GM15510 (cell line): ENCODE results near the gene CX3CL1.

Source experiments
- POLR2A ChIP-seq: IDR thresholded peaks from 3 replicates; pipeline ENCODE4 v1.6.1; 2011; ENCODE audit warnings: borderline replicate concordance; ENCODE audit not compliant: insufficient read length; ENCODE audit errors: extremely low read depth

The CX3CL1 gene

DNA sequence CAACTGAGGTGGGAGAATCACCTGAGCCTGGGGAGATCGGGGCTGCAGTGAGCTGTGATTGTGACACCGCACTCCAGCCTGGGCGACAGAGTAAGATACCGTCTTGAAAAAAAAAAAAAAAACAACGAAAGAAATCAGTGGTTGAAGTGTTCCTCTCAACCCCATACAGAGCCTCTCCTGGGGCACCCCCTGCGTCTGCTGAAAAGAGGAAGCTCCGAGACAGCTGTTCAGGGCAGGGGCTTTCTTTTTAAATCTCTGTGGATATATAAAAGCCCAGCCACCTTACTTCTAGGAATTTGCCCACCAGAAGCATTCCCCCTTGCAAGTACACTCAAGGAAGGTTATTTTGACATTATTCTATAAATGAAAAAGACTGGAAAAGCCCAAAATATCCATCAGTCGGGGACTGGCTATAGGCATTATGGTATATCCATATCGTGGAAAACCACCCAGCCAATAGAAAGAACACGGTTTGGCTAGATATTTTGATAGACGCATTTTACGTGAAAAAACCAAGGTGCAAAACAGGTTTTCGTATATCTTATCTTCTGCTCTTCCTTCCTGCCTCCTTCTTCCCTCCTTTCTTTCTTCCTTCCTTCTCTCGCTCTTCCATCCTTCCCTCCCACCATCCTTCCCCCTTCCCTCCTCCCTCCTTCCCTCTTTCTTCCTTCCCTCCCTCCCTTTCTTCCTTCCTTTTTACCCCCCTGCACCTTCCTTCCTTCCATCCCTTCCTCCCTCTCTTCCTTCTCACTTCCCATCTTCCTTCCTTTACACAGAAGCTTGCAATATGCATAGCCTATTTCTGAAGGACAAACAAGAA lies 22.9 kb upstream of the CX3CL1 start:
- no peak for TF ChIP-seq POLR2A

GRCh38 chr16:57352636-57353047 lies 19.6 kb upstream of the CX3CL1 start:
- no peak for TF ChIP-seq POLR2A

DNA sequence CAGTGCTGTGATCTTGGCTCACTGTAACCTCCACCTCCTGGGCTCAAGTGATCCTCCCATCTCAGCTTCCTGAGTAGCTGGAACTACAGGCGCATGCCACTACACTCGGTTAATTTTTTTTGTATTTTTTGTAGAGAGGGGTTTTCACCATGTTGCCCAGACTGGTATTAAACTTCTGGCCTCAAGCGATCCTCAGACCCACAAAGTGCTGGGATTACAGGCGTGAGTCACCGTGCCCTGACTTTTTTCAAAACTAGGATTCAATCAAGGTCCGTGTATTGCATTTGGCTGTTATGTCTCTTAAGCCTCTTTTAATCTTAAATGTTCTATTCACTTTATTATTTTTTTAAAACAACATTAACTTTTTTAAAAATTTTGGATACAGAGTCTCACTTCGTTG lies 18.0 kb upstream of the CX3CL1 start:
- no peak for TF ChIP-seq POLR2A

GRCh38 chr16:57355898-57356414 lies 16.3 kb upstream of the CX3CL1 start:
- TF ChIP-seq POLR2A: no peak

DNA sequence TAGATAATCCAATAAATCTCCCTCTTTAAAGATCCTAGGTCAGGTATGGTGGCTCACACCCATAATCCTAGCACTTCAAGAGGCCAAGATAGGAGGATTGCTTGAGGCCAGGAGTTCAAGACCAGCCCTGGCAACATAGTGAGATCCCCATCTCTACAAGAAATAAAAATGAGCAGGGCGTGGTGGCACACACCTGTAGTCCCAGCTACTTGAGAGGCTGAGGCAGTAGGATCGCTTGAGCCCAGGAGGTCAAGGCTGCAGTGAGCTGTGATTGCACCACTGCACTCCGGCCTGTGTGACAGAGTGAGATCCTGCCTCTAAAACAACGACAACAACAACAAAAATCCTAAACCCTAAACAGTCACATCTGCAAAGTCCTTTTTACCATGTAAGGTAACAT lies 15.7 kb upstream of the CX3CL1 start:
- TF ChIP-seq POLR2A: no peak

DNA sequence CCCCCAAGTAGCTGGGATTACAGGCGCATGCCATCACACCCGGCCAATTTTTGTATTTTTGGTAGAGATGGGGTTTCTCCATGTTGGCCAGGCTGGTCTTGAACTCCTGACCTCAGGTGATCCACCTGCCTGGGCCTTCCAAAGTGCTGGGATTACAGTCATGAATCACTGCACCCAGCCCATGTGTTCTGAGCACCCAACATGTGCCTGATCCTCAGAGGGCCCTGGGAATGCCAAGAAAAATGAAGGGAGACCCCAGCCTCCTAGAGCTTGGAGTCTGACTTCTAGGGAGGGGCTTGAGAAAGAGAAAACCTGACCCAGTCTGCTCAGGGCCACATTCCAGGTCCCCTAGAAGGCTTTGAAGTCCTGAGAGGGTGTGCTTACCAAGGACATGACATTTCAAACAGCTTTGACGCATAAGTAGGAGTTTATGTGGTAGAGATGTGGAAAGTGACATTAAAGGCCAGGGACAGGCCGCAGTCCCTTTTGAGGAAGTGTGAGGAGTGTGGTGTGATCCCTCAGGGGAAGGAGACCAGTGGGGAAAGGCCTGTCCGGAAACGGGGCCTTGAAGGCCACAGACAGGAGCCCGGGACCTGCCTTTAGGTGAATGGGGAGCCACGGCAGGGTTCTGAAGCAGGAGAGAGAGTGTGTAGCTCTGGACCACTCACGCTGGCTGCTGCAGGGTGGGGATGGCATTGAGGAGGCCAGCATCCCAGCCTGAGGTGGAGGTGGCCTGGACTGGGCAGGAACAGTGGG lies 14.8 kb upstream of the CX3CL1 start:
- no peak for TF ChIP-seq POLR2A

DNA sequence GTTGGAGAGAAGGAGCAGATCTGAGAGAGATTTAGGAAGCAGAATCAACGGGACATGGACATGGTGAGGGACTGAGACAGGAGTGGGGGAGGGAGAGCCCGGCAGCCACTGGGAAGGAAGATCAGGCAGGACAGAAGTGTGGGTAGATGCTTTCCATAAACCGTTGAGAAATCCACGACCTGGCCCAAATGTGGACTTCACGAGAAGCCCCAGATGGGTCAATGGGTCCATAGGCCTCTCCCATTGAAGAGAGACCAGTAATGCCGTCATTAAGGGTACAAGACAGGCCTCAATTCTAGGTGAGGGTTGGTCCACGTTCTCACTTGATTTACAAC lies 14.2 kb upstream of the CX3CL1 start:
- TF ChIP-seq POLR2A: no peak

- TF ChIP-seq POLR2A: peak; percentile 70
Measured at GRCh38 chr16:57358527-57359095, 13.7 kb upstream of the CX3CL1 start, which contains the start of gene CCL22. CCL22 (plus strand) TSS chr16:57358783; CDS start chr16:57358817, 34 bp downstream.

DNA sequence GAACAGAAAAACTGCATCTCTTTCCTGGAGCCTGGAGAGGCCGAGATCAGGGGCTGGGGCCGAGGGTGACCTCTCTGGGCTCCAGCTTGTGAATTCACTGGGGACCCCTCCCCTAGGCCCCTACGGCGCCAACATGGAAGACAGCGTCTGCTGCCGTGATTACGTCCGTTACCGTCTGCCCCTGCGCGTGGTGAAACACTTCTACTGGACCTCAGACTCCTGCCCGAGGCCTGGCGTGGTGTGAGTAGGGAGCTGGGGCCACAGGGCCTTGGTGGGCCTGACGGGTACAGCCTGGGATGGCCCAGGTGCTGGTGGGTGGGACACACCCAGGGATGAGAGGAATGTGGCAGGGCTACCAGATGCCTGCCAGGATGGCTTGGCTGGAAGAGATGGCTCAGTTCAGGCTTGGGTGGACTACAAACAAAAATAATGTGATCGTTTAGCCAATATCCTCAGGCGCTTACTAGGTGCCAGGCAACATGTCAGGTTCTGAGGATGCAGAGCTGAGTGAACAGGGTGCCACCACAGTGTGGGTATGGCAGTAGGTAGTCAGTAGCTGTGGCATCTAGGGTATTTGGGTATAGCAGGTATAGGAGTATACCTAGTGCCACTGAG lies 11.9 kb upstream of the CX3CL1 start:
- TF ChIP-seq POLR2A: no peak

GRCh38 chr16:57361404-57361803 lies 10.9 kb upstream of the CX3CL1 start:
- TF ChIP-seq POLR2A: no peak

GRCh38 chr16:57364143-57364542 lies 8.1 kb upstream of the CX3CL1 start:
- no peak for TF ChIP-seq POLR2A

DNA sequence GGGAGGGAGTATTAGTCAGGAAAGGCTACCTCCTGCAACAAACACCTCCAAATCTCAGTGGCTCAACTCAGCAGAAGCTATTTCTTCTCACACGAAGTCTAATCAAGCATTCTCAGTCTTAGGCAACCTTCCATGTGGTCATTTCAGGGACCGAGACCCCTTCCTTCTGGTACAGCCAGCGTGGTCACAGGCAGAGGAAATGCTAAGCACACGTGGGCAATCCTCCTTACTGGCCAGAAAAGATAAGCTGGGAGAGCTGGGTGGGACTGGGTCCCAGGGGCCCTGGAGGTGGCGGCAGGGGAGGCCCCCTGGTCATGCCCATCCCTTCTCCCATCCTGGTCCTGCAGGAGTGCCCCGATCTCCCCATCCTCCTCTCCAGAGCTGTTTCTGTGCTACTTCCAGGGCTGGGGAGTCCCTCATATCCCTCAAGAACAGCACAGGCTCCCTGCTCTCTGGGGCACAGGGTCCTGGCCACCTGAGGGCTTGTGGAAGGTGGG lies 5.7 kb upstream of the CX3CL1 start:
- peak; percentile 15 for TF ChIP-seq POLR2A

DNA sequence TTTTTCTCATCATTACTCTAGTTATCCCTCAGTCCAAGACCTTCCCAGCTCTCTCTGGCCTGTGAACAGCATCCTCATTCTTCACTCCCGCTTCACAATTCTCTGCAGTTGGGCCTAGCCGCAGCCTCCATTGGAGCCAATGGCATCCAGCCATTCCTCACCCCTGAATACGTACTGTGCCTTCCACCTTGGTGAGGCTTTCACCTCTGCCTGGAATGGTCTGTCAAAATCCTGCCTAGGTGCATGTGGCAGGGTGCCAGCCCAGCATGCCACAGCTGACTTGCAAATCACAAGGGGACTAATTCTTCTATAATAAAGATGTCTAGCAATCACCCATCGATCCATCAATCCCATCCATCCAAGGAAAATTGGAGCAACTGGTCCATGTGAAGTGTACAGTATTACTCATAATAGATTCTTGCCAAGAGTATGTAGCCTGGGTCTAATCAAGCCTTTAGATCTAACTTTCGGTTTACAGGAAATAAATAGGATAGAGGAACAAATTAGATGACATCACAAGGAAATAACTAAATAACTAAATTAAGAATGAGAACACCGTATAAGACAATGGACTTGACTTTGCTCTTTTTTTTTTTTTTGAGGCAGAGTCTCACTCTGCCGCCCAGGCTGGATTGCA lies 5.1 kb upstream of the CX3CL1 start:
- no peak for TF ChIP-seq POLR2A
